PC-3 (cell line): ENCODE results near the gene PHC2. TPM values are rescaled to one million over a fixed set of nuclear protein-coding genes. Genes with fewer than 3 reads are reported as not detected.

Experiments used
- ATAC-seq: fragments of 200-7000 bp; cut with Tn5 transposase; 2 replicates; pipeline ENCODE4 v1.9.1; 2020; ENCODE audit warnings: mild to moderate bottlenecking, moderate library complexity
- BruUV-seq: library from RNA; stranded (reverse); fragments of 400-500 nt; replicated peaks from 2 replicates; lab custom pipeline; 2021; lab: Mats Ljungman, UMichigan
- CTCF ChIA-PET: fragments of 300-600 bp; sonication (Branson Sonifier 250); formaldehyde crosslinking; loops from one replicate; lab custom pipeline; 2022; ENCODE audit warnings: antibody characterized with exemption; lab: Charles Lee
- POLR2A ChIA-PET: fragments of 300-600 bp; sonication (Branson Sonifier 250); formaldehyde crosslinking; loops from one replicate; lab custom pipeline; 2022; ENCODE audit warnings: antibody characterized with exemption; ENCODE audit not compliant: unreplicated experiment; lab: Charles Lee
- DNase-seq: peaks from one replicate; pipeline ENCODE4 v3.0.0-alpha.2; 2015
- H2AFZ ChIP-seq: fragments of 300-600 bp; sonication (generic); 2 replicates; pipeline ENCODE4 v1.6.0; 2016; ENCODE audit warnings: antibody characterized with exemption, low read length
- H3F3A ChIP-seq: fragments of 300-600 bp; sonication (generic); one replicate; pipeline ENCODE4 v1.6.0; 2017; ENCODE audit warnings: antibody characterized with exemption, low read length, control low read depth, mild to moderate bottlenecking; ENCODE audit not compliant: unreplicated experiment
- H3K27ac ChIP-seq: fragments of 300-600 bp; sonication (generic); 2 replicates; pipeline ENCODE4 v1.5.1; 2016; ENCODE audit warnings: mild to moderate bottlenecking, low read length
- H3K27me3 ChIP-seq: fragments of 300-600 bp; sonication (generic); 2 replicates; pipeline ENCODE4 v1.6.1; 2016; ENCODE audit warnings: low read length, mixed read lengths
- H3K36me3 ChIP-seq: fragments of 300-600 bp; sonication (generic); 2 replicates; pipeline ENCODE4 v1.6.1; 2016; ENCODE audit warnings: low read depth, mixed run types, low read length, mixed read lengths
- H3K4me1 ChIP-seq: fragments of 300-600 bp; sonication (generic); 2 replicates; pipeline ENCODE4 v1.5.1; 2016; ENCODE audit warnings: low read length; ENCODE audit not compliant: insufficient read depth
- H3K4me2 ChIP-seq: fragments of 300-600 bp; sonication (generic); 2 replicates; pipeline ENCODE4 v1.6.0; 2016; ENCODE audit warnings: low read length
- H3K4me3 ChIP-seq: fragments of 300-600 bp; sonication (generic); 2 replicates; pipeline ENCODE4 v1.5.1; 2016; ENCODE audit warnings: mild to moderate bottlenecking, low read length, mixed read lengths
- H3K79me2 ChIP-seq: fragments of 300-600 bp; sonication (generic); 2 replicates; pipeline ENCODE4 v1.6.1; 2017; ENCODE audit warnings: low read length, mixed read lengths
- H3K9ac ChIP-seq: fragments of 300-600 bp; sonication (generic); 2 replicates; pipeline ENCODE4 v1.6.0; 2016; ENCODE audit warnings: mild to moderate bottlenecking, low read length
- H3K9me2 ChIP-seq: fragments of 300-600 bp; sonication (generic); replicated peaks from 2 replicates; pipeline ENCODE4 v1.6.1; 2016; ENCODE audit warnings: mixed run types, low read length, mixed read lengths
- H3K9me3 ChIP-seq: fragments of 300-600 bp; sonication (generic); 2 replicates; pipeline ENCODE4 v1.6.1; 2016; ENCODE audit warnings: low read length, mixed read lengths
- H4K20me1 ChIP-seq: fragments of 300-600 bp; sonication (generic); 2 replicates; pipeline ENCODE4 v1.6.1; 2016; ENCODE audit warnings: low read length, mixed read lengths
- CTCF ChIP-seq: fragments of 300-600 bp; sonication (generic); conservative IDR thresholded peaks from 2 replicates; pipeline ENCODE4 v1.5.1; 2017; ENCODE audit warnings: antibody characterized with exemption, low read depth, mild to moderate bottlenecking, low read length
- EZH2 ChIP-seq: fragments of 300-600 bp; sonication (generic); IDR thresholded peaks from one replicate; pipeline ENCODE4 v1.6.1; 2017; ENCODE audit warnings: antibody characterized with exemption, mild to moderate bottlenecking, low read length; ENCODE audit not compliant: unreplicated experiment
- EZH2phosphoT487 ChIP-seq: fragments of 300-600 bp; sonication (generic); IDR thresholded peaks from 2 replicates; pipeline ENCODE4 v1.6.1; 2018; ENCODE audit warnings: mild to moderate bottlenecking, antibody characterized with exemption, low read length, borderline replicate concordance
- intact Hi-C: fragments of 100-400 bp; cut with micrococcal nuclease; formaldehyde crosslinking; loops from 2 replicates; pipeline ENCODE4 v1.9.0; 2023
- total RNA-seq: library from RNA; depleted of rRNA; stranded (reverse); fragments of >200 nt; gene quantifications from 2 replicates; pipeline ENCODE4 v1.2.3, GENCODE V29; 2014

The PHC2 gene
- total RNA-seq, 1 experiment from 2014 or later: 134 TPM

DNA sequence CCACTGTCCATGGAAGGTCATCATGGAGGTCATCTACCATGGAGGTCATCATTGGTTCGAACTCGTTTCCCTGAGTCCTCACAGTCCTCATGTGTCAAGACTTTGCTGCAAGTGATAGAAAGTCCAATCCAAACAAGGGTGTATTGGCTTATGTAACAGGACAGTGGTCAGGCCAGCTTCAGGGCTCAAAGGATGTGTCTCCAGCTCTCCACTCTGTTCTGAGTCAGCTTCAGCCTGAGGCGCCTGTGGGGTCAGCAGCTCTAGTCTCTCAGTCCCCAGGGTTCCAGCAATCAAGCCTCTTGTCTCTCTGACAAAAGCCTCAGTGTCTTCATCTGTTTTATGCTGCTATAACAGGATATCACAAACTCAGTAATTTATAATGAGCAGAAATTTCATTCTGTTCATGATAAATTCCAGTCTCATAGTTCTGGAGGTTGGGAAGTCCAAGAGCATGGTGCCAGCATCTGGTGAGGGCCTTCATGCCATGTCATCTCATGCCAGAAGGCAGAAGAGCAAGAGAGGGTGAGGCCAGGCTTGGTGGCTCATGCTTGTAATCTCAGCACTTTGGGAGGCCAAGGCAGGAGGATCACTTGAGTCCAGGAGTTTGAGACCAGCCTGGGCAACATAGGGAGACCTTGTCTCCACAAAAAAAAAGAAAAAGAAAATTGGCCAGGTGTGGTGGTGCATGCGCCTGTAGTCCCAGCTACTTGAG is 129.5 kb downstream of the PHC2 start:
- intact Hi-C loops: no loop called here
- no peaks in the 10 kb centered on the region for H3K9me3 ChIP-seq
- POLR2A ChIA-PET: no interaction called here
- H3K9me2 ChIP-seq: no peaks in the 10 kb centered on the region
- H2AFZ ChIP-seq: no peak overlapping the region
- H4K20me1 ChIP-seq: no peaks in the 10 kb centered on the region
- H3F3A ChIP-seq: no peaks in the 10 kb centered on the region
- ATAC-seq: no peak
- no peak for DNase-seq
- H3K27me3 ChIP-seq: no peaks in the 10 kb centered on the region
- no peaks in the 10 kb centered on the region; the same call in 1 of the 2 replicates for H3K36me3 ChIP-seq
- no peak overlapping the region for H3K9ac ChIP-seq
- CTCF ChIA-PET: no interaction called here
- TF ChIP-seq EZH2phosphoT487 (no peak), EZH2 (no peak), CTCF (no peak)
- no peaks in the 10 kb centered on the region for H3K4me1 ChIP-seq
- H3K4me2 ChIP-seq: no peak overlapping the region
- H3K27ac ChIP-seq: no peak overlapping the region
- BruUV-seq: no TSS peak
- H3K4me3 ChIP-seq: no peak overlapping the region
- no peaks in the 10 kb centered on the region for H3K79me2 ChIP-seq

DNA sequence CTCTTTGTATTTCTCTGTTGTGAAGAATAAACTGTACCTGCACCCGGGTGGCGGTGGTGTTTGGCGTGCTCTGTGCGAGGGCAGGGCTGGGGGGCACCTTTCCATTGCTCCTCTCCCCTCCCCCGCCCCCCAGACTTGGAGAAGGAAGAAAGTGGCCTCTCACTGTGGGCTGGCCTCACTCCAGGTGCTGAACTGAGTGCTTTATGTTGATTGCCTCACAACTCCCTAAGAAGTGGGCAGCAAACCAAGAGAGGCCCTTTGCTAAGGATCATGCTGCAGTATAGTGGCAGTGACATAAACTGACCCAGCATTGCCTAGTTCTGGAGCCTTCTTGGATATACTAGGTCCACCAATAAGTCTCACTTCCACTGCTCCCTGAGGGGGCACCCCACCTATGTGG is 130.2 kb downstream of the PHC2 start:
- Histone ChIP-seq H3K9me3 (no peaks in the 10 kb centered on the region), H3K9me2 (no peaks in the 10 kb centered on the region), H4K20me1 (no peaks in the 10 kb centered on the region), H3K9ac (no peak overlapping the region), H3F3A (no peaks in the 10 kb centered on the region), H3K36me3 (no peaks in the 10 kb centered on the region; the same call in 1 of the 2 replicates), H3K4me3 (no peak overlapping the region), H3K27me3 (no peaks in the 10 kb centered on the region), H2AFZ (no peak overlapping the region), H3K79me2 (no peaks in the 10 kb centered on the region), H3K4me1 (no peaks in the 10 kb centered on the region), H3K27ac (no peak overlapping the region), H3K4me2 (no peak overlapping the region)
- intact Hi-C loops: no loop called here
- TF ChIP-seq EZH2phosphoT487 (no peak), CTCF (no peak), EZH2 (no peak)
- ATAC-seq (no peak), DNase-seq (no peak)
- CTCF ChIA-PET: no interaction called here
- no TSS peak for BruUV-seq
- POLR2A ChIA-PET: no interaction called here

GRCh38 chr1:33299461-33300155 is 131.3 kb downstream of the PHC2 start:
- H3K4me3 ChIP-seq: no peak overlapping the region
- TSS peak; percentile 38 for BruUV-seq
- no peaks in the 10 kb centered on the region for H3K79me2 ChIP-seq
- TF ChIP-seq CTCF: no peak
- ChIA-PET CTCF (no interaction called here), POLR2A (no interaction called here)
- H3K36me3 ChIP-seq: no peaks in the 10 kb centered on the region; the same call in 1 of the 2 replicates
- no peaks in the 10 kb centered on the region for H3F3A ChIP-seq
- H3K4me2 ChIP-seq: no peak overlapping the region
- H3K4me1 ChIP-seq: no peaks in the 10 kb centered on the region
- H3K9me3 ChIP-seq: no peaks in the 10 kb centered on the region
- H3K27me3 ChIP-seq: no peaks in the 10 kb centered on the region
- DNase-seq: no peak
- no peak for ATAC-seq
- H3K27ac ChIP-seq: no peak overlapping the region
- intact Hi-C loops: no loop called here
- no peaks in the 10 kb centered on the region for H4K20me1 ChIP-seq
- no peaks in the 10 kb centered on the region for H3K9me2 ChIP-seq
- H3K9ac ChIP-seq: no peak overlapping the region
- no peak overlapping the region for H2AFZ ChIP-seq
